HEK293T (cell line): ENCODE results near the gene NPAT.

Source experiments
- CTCF ChIA-PET: fragments of 350-600 bp; formaldehyde crosslinking; extraction: SDS; loops from one replicate; lab custom pipeline; 2021; ENCODE audit warnings: antibody characterized with exemption, inconsistent platforms; lab: Yijun Ruan, JAX
- POLR2A ChIA-PET: fragments of 350-600 bp; formaldehyde crosslinking; extraction: SDS; loops from one replicate; lab custom pipeline; 2020; ENCODE audit warnings: antibody characterized with exemption, inconsistent platforms; lab: Yijun Ruan, JAX
- DNase-seq: peaks from one replicate; pipeline ENCODE4 v3.0.0; 2012; ENCODE audit warnings: mixed read lengths; ENCODE audit errors: extremely low spot score
- ARNT ChIP-seq: fragments of 450-650 bp; IDR thresholded peaks from 2 replicates; pipeline ENCODE4 v1.6.1; 2017; ENCODE audit warnings: mild to moderate bottlenecking
- BHLHE40 ChIP-seq: fragments of 450-650 bp; IDR thresholded peaks from 2 replicates; pipeline ENCODE4 v1.6.1; 2016; ENCODE audit warnings: mild to moderate bottlenecking, moderate library complexity, borderline replicate concordance
- CTBP1 ChIP-seq: fragments of 450-650 bp; IDR thresholded peaks from 2 replicates; pipeline ENCODE4 v1.6.1; 2016; ENCODE audit warnings: borderline replicate concordance
- ELF4 ChIP-seq: fragments of 450-650 bp; IDR thresholded peaks from 2 replicates; pipeline ENCODE4 v1.6.1; 2017; ENCODE audit warnings: antibody characterized with exemption
- FOXA1 ChIP-seq: fragments of 450-650 bp; IDR thresholded peaks from 2 replicates; pipeline ENCODE4 v1.6.1; 2016; ENCODE audit warnings: mild to moderate bottlenecking
- FOXK2 ChIP-seq: fragments of 450-650 bp; IDR thresholded peaks from 2 replicates; pipeline ENCODE4 v1.6.1; 2016; ENCODE audit warnings: mild to moderate bottlenecking
- FOXM1 ChIP-seq: fragments of 450-650 bp; IDR thresholded peaks from 2 replicates; pipeline ENCODE4 v1.6.1; 2017; ENCODE audit warnings: mild to moderate bottlenecking, borderline replicate concordance
- HDGF ChIP-seq: fragments of 450-650 bp; IDR thresholded peaks from 2 replicates; pipeline ENCODE4 v1.6.1; 2017; ENCODE audit warnings: antibody characterized with exemption, borderline replicate concordance
- L3MBTL2 ChIP-seq: fragments of 450-650 bp; conservative IDR thresholded peaks from 2 replicates; pipeline ENCODE4 v1.6.1; 2016; ENCODE audit warnings: mild to moderate bottlenecking
- LEF1 ChIP-seq: fragments of 450-650 bp; IDR thresholded peaks from 2 replicates; pipeline ENCODE4 v1.6.1; 2017; ENCODE audit warnings: mild to moderate bottlenecking, borderline replicate concordance
- NFRKB ChIP-seq: fragments of 450-650 bp; IDR thresholded peaks from 2 replicates; pipeline ENCODE4 v1.6.1; 2016; ENCODE audit warnings: mild to moderate bottlenecking, moderate library complexity
- PKNOX1 ChIP-seq: fragments of 450-650 bp; IDR thresholded peaks from 2 replicates; pipeline ENCODE4 v1.6.1; 2016
- SP1 ChIP-seq: fragments of 450-650 bp; IDR thresholded peaks from 2 replicates; pipeline ENCODE4 v1.6.1; 2017
- SUZ12 ChIP-seq: fragments of 450-650 bp; IDR thresholded peaks from 2 replicates; pipeline ENCODE4 v1.6.1; 2016; ENCODE audit warnings: mild to moderate bottlenecking
- TARDBP ChIP-seq: fragments of 450-650 bp; IDR thresholded peaks from 2 replicates; pipeline ENCODE4 v1.6.1; 2016
- ZNF384 ChIP-seq: fragments of 450-650 bp; IDR thresholded peaks from 2 replicates; pipeline ENCODE4 v1.6.1; 2016

Gene NPAT

GRCh38 chr11:108198833-108199232 is 23.6 kb downstream of the NPAT start:
- CTCF ChIA-PET: no interaction called here
- DNase-seq: no peak
- TF ChIP-seq SP1 (no peak), L3MBTL2 (no peak), NFRKB (no peak), HDGF (no peak)
- POLR2A ChIA-PET: no interaction called here

GRCh38 chr11:108197351-108197750 is 25.1 kb downstream of the NPAT start:
- ChIA-PET CTCF (no interaction called here), POLR2A (no interaction called here)
- DNase-seq: no peak
- TF ChIP-seq FOXM1: no peak
- no peak for TF ChIP-seq FOXA1
- no peak for TF ChIP-seq SUZ12
- TF ChIP-seq SP1: no peak
- no peak for TF ChIP-seq NFRKB
- no peak for TF ChIP-seq BHLHE40
- no peak for TF ChIP-seq FOXK2
- no peak for TF ChIP-seq ARNT
- TF ChIP-seq CTBP1: no peak
- no peak for TF ChIP-seq ELF4

- TF ChIP-seq BHLHE40 (no peak), HDGF (no peak), FOXA1 (no peak), SP1 (no peak), ELF4 (no peak), L3MBTL2 (no peak), TARDBP (no peak), ZNF384 (no peak), LEF1 (no peak), PKNOX1 (no peak), ARNT (no peak), CTBP1 (no peak), FOXM1 (no peak), NFRKB (no peak), FOXK2 (no peak)
- POLR2A ChIA-PET: no interaction called here
- CTCF ChIA-PET: no interaction called here
- DNase-seq: no peak
These were observed 25.5 kb downstream of the NPAT start for GRCh38 chr11:108196901-108197300.

- no peak for DNase-seq
- no peak for TF ChIP-seq BHLHE40
- no peak for TF ChIP-seq LEF1
- TF ChIP-seq NFRKB: no peak
- no peak for TF ChIP-seq FOXK2
- TF ChIP-seq L3MBTL2: no peak
- TF ChIP-seq HDGF: no peak
- no peak for TF ChIP-seq FOXM1
- TF ChIP-seq SP1: no peak
- no peak for TF ChIP-seq PKNOX1
- TF ChIP-seq ZNF384: no peak
- no peak for TF ChIP-seq FOXA1
- TF ChIP-seq ARNT: no peak
- TF ChIP-seq CTBP1: no peak
- no peak for TF ChIP-seq SUZ12
- TF ChIP-seq ELF4: no peak
- TF ChIP-seq TARDBP: no peak
- POLR2A ChIA-PET: no interaction called here
- CTCF ChIA-PET: no interaction called here
These were observed 28.7 kb downstream of the NPAT start for GRCh38 chr11:108193725-108194124.

- CTCF ChIA-PET: no interaction called here
- POLR2A ChIA-PET: no interaction called here
- TF ChIP-seq FOXM1 (no peak), HDGF (no peak), LEF1 (no peak), SUZ12 (no peak), NFRKB (no peak), ARNT (no peak), ZNF384 (no peak), BHLHE40 (no peak), FOXK2 (no peak), ELF4 (no peak), PKNOX1 (no peak), L3MBTL2 (no peak), CTBP1 (no peak), TARDBP (no peak), FOXA1 (no peak), SP1 (no peak)
- DNase-seq: no peak
These were observed 44.9 kb downstream of the NPAT start for GRCh38 chr11:108177570-108177969.

- DNase-seq: no peak
- ChIA-PET CTCF (no interaction called here), POLR2A (no interaction called here)
- TF ChIP-seq PKNOX1 (no peak), FOXK2 (no peak), FOXM1 (no peak), NFRKB (no peak), L3MBTL2 (no peak), LEF1 (no peak), CTBP1 (no peak), FOXA1 (no peak), SP1 (no peak), ZNF384 (no peak), ARNT (no peak), TARDBP (no peak), ELF4 (no peak), HDGF (no peak), SUZ12 (no peak), BHLHE40 (no peak)
These were observed 52.3 kb downstream of the NPAT start for GRCh38 chr11:108170184-108170583.
